CD14-positive monocyte (primary cell): ENCODE data around the gene KLK10. TPM values are rescaled to one million over a fixed set of nuclear protein-coding genes. Genes with fewer than 3 reads are reported as not detected.

Experiments
- DNase-seq, 3 donors: peaks; one replicate each; pipeline ENCODE4 v3.0.0-alpha.2; 2011 to 2022
- H2AFZ ChIP-seq: 2 replicates; pipeline ENCODE4 v1.6.0; 2012; ENCODE audit warnings: mild to moderate bottlenecking, low read depth, low read length, inconsistent platforms; ENCODE audit not compliant: insufficient read depth, poor library complexity, severe bottlenecking
- H3K27ac ChIP-seq, 2 donors: 1 replicate in 1 of 2; 2 replicates in 1 of 2; pipeline ENCODE4 v1.5.1; 2012 to 2013; ENCODE audit warnings: low read length in 2 of 2, control low read depth in 1 of 2, inconsistent platforms in 1 of 2, low read depth in 1 of 2, mild to moderate bottlenecking in 1 of 2
- H3K27me3 ChIP-seq, 2 donors: one replicate each; pipeline versions ENCODE4 v1.6.0 to v1.6.1; 2011 to 2013; ENCODE audit warnings: low read length in 2 of 2; ENCODE audit not compliant: control insufficient read depth in 2 of 2, insufficient read depth in 2 of 2
- H3K36me3 ChIP-seq, 2 donors: replicated peaks in 1 of 2; 1 replicate in 1 of 2; 2 replicates in 1 of 2; pipeline versions ENCODE4 v1.5.1 to v1.6.1; 2012 to 2013; ENCODE audit warnings: low read length in 2 of 2, control low read depth in 1 of 2, inconsistent platforms in 1 of 2, mild to moderate bottlenecking in 1 of 2; ENCODE audit not compliant: insufficient read depth in 2 of 2, control insufficient read depth in 1 of 2
- H3K4me1 ChIP-seq, 2 donors: 1 replicate in 1 of 2; 2 replicates in 1 of 2; pipeline versions ENCODE4 v1.5.1 to v1.6.1; 2012 to 2013; ENCODE audit warnings: low read length in 2 of 2, control low read depth in 1 of 2, inconsistent platforms in 1 of 2, mild to moderate bottlenecking in 1 of 2, moderate library complexity in 1 of 2; ENCODE audit not compliant: insufficient read depth in 2 of 2, control insufficient read depth in 1 of 2
- H3K4me2 ChIP-seq: replicated peaks from 2 replicates; pipeline ENCODE3; 2012; ENCODE audit warnings: low read length, moderate library complexity, mild to moderate bottlenecking; ENCODE audit not compliant: poor library complexity, severe bottlenecking; ENCODE audit errors: extremely low read depth
- H3K4me3 ChIP-seq, 3 experiments: fragments of 200-600 bp in 1 of 3; sonication (generic) in 1 of 3; replicated peaks in 1 of 3; 1 replicate in 2 of 3; 2 replicates in 1 of 3; pipeline ENCODE4 v1.5.1; 2011 to 2013; ENCODE audit warnings: low read length in 3 of 3, mild to moderate bottlenecking in 3 of 3, control low read depth in 2 of 3, low read depth in 2 of 3, inconsistent platforms in 1 of 3, moderate library complexity in 1 of 3
- H3K79me2 ChIP-seq: 2 replicates; pipeline ENCODE4 v1.6.0; 2012; ENCODE audit warnings: mild to moderate bottlenecking, control low read depth, inconsistent platforms, low read length, moderate library complexity; ENCODE audit not compliant: insufficient read depth
- H3K9ac ChIP-seq: 2 replicates; pipeline ENCODE4 v1.6.0; 2017; ENCODE audit warnings: low read length, mild to moderate bottlenecking; ENCODE audit not compliant: insufficient read depth, poor library complexity, severe bottlenecking
- H3K9me3 ChIP-seq, 2 donors: replicated peaks in 1 of 2; 1 replicate in 1 of 2; 2 replicates in 1 of 2; pipeline versions ENCODE4 v1.5.1 to v1.6.1; 2012 to 2013; ENCODE audit warnings: low read length in 2 of 2, control low read depth in 1 of 2; ENCODE audit not compliant: control insufficient read depth in 1 of 2, insufficient read depth in 1 of 2
- H4K20me1 ChIP-seq: 2 replicates; pipeline ENCODE4 v1.6.0; 2012; ENCODE audit warnings: mild to moderate bottlenecking, low read length, control low read depth, moderate library complexity; ENCODE audit not compliant: insufficient read depth
- H3K27ac Mint-ChIP-seq, 7 donors: one replicate each; pipeline ENCODE4 v1.8.0; 2020; ENCODE audit warnings: mild to moderate bottlenecking in 7 of 7, mixed read lengths in 7 of 7, moderate library complexity in 6 of 7, inconsistent platforms in 2 of 7
- H3K27me3 Mint-ChIP-seq, 3 donors: one replicate each; pipeline ENCODE4 v1.8.0; 2021 to 2022; ENCODE audit warnings: low read depth in 3 of 3, mild to moderate bottlenecking in 3 of 3, mixed read lengths in 3 of 3, moderate library complexity in 3 of 3, inconsistent platforms in 1 of 3
- H3K36me3 Mint-ChIP-seq, 2 donors: one replicate each; pipeline ENCODE4 v1.8.0; 2020; ENCODE audit warnings: mixed read lengths in 2 of 2, inconsistent platforms in 1 of 2, mild to moderate bottlenecking in 1 of 2
- H3K4me1 Mint-ChIP-seq: one replicate; pipeline ENCODE4 v1.8.0; 2020; ENCODE audit warnings: mild to moderate bottlenecking, mixed read lengths
- H3K4me3 Mint-ChIP-seq, 2 donors: one replicate each; pipeline ENCODE4 v1.8.0; 2020; ENCODE audit warnings: mild to moderate bottlenecking in 2 of 2, mixed read lengths in 2 of 2, moderate library complexity in 1 of 2
- H3K9me3 Mint-ChIP-seq, 7 donors: one replicate each; pipeline ENCODE4 v1.8.0; 2020 to 2022; ENCODE audit warnings: mixed read lengths in 7 of 7, mild to moderate bottlenecking in 6 of 7, moderate library complexity in 6 of 7, inconsistent platforms in 2 of 7
- CTCF ChIP-seq: fragments of 200-600 bp; IDR thresholded peaks from one replicate; pipeline ENCODE4 v1.8.0; 2022; ENCODE audit warnings: antibody characterized with exemption, mild to moderate bottlenecking
- WGBS: methylation state at CpG from one replicate; pipeline ENCODE4 v1.1.5; 2013; ENCODE audit warnings: missing lambda C conversion rate; ENCODE audit not compliant: insufficient coverage; 5-methylcytosine and 5-hydroxymethylcytosine counted together
- intact Hi-C, 2 donors: fragments of 100-400 bp; cut with micrococcal nuclease; formaldehyde crosslinking; loops; one replicate each; pipeline versions ENCODE4 v1.15.0 to v1.15.1; 2023
- polyA plus RNA-seq, 3 donors: library from polyadenylated mRNA; depleted of rRNA in 1 of 3; unstranded in 2 of 3; stranded (reverse) in 1 of 3; fragments of 300-500 nt in 2 of 3; fragments of >200 nt in 1 of 3; fragmentation: Illumina TruSeq in 2 of 3; gene quantifications; 1 replicate in 2 of 3; 2 replicates in 1 of 3; pipeline ENCODE4 v1.2.3, GENCODE V29; 2012 to 2021

KLK10 gene
- polyA plus RNA-seq, 3 donors = not detected

GRCh38 chr19:51031220-51031879 lies 11.8 kb upstream of the KLK10 start:
- H3K79me2 ChIP-seq = no peaks in the 10 kb centered on the region
- H3K4me3 Mint-ChIP-seq = no peak overlapping the region
- no peak overlapping the region for H3K27ac Mint-ChIP-seq
- no peak for DNase-seq
- no peaks in the 10 kb centered on the region for H3K36me3 ChIP-seq
- no peak overlapping the region for H3K4me2 ChIP-seq
- no peak overlapping the region for H3K4me3 ChIP-seq
- intact Hi-C loops = no loop called here
- H3K9me3 ChIP-seq = no peaks in the 10 kb centered on the region
- peaks cover 0 to 5% (median 0%) of the 10 kb centered on the region in 7 donors for H3K9me3 Mint-ChIP-seq
- H3K36me3 Mint-ChIP-seq = no peaks in the 10 kb centered on the region
- no peaks in the 10 kb centered on the region for H3K4me1 ChIP-seq
- no peak overlapping the region for H2AFZ ChIP-seq
- H3K27me3 Mint-ChIP-seq = peaks cover 16 to 29% (median 17%) of the 10 kb centered on the region in 3 donors
- H4K20me1 ChIP-seq = no peaks in the 10 kb centered on the region
- H3K27ac ChIP-seq = no peak overlapping the region
- H3K27me3 ChIP-seq = no peaks in the 10 kb centered on the region
- WGBS = 82% methylated on average over 4 of the region's 7 CpGs
- no peaks in the 10 kb centered on the region for H3K4me1 Mint-ChIP-seq
- TF ChIP-seq CTCF = no peak
- no peak overlapping the region for H3K9ac ChIP-seq

- Mint-ChIP-seq H3K27me3 (peaks cover 16 to 28% (median 21%) of the 10 kb centered on the region in 3 donors), H3K4me3 (no peak overlapping the region), H3K9me3 (peaks cover 0 to 5% (median 0%) of the 10 kb centered on the region in 7 donors), H3K27ac (peak overlapping the region in 1 of 7 donors; percentile 12), H3K36me3 (no peaks in the 10 kb centered on the region), H3K4me1 (no peaks in the 10 kb centered on the region)
- no peak for DNase-seq
- Histone ChIP-seq H2AFZ (no peak overlapping the region), H3K9ac (no peak overlapping the region), H3K4me2 (no peak overlapping the region), H3K79me2 (no peaks in the 10 kb centered on the region), H3K27me3 (no peaks in the 10 kb centered on the region), H3K36me3 (no peaks in the 10 kb centered on the region), H3K27ac (no peak overlapping the region), H3K4me1 (no peaks in the 10 kb centered on the region), H4K20me1 (no peaks in the 10 kb centered on the region), H3K9me3 (no peaks in the 10 kb centered on the region), H3K4me3 (no peak overlapping the region)
- TF ChIP-seq CTCF = no peak
- intact Hi-C loops = no loop called here
- WGBS = 78% methylated on average over 10 of the region's 13 CpGs
Observed at GRCh38 chr19:51030631-51031030, 11.1 kb upstream of the KLK10 start.
